Vagina (tissue), 2 donors: Measurements from ENCODE around the gene SLC1A5.

Experiments used
- POLR2A ChIP-seq, 2 donors: fragments of 450-650 bp; IDR thresholded peaks; one replicate each; pipeline ENCODE4 v1.6.1; 2017; ENCODE audit warnings: antibody characterized with exemption in 2 of 2, mild to moderate bottlenecking in 2 of 2, moderate library complexity in 2 of 2
- TF ChIP-seq, protein P1 (sequence below), 3 experiments: fragments of 450-650 bp in 2 of 3; fragments of 200-600 bp in 1 of 3; sonication (generic) in 1 of 3; IDR thresholded peaks; one replicate each; pipeline ENCODE4 v1.5.1; 2017 to 2019; ENCODE audit warnings: antibody characterized with exemption in 3 of 3, mild to moderate bottlenecking in 2 of 3, moderate library complexity in 2 of 3

DNA sequence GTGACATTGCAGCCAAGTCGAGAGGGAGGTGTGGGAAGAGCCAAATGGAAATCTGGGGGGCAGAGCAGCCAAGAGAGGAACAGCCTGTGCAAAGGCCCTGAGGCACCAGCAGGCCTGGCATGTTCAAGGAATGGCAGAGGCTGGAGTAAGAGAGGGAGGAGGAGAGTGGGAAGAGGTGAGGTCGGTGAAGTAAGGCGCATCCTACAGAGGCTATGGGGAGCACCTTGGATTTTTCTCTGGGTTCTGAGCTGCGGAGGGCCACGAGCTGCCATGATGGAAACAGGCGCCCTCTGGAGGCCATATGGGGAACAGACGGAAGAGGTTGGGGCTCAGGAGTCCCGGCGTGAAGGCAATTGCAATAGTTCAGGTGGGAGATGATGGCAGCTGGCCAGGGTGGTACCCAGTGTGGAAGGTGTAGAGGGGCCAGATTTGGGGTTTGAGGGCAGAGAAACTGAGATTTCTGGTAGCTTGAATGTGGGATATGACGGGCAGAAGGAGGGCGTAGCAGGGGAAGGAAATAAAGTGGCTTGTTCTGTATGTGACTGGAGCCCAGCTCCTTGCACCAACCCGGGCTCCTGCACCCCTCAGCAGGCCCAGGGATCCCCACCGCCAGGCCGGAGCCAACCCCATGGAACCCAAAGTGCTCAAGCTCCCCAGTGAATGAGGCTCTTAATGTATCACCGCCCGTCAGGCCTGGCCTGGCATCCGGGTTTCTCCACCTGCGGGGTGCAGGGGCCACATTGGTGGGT lies 21.7 kb downstream of the SLC1A5 start:
- TF ChIP-seq, protein P1, sequence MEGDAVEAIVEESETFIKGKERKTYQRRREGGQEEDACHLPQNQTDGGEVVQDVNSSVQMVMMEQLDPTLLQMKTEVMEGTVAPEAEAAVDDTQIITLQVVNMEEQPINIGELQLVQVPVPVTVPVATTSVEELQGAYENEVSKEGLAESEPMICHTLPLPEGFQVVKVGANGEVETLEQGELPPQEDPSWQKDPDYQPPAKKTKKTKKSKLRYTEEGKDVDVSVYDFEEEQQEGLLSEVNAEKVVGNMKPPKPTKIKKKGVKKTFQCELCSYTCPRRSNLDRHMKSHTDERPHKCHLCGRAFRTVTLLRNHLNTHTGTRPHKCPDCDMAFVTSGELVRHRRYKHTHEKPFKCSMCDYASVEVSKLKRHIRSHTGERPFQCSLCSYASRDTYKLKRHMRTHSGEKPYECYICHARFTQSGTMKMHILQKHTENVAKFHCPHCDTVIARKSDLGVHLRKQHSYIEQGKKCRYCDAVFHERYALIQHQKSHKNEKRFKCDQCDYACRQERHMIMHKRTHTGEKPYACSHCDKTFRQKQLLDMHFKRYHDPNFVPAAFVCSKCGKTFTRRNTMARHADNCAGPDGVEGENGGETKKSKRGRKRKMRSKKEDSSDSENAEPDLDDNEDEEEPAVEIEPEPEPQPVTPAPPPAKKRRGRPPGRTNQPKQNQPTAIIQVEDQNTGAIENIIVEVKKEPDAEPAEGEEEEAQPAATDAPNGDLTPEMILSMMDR (IDR thresholded peaks at IDR 0.05) = peak in 2 of 3 experiments; percentile 19 to 33
- no peak for TF ChIP-seq POLR2A (IDR thresholded peaks at IDR 0.05)
